Measurements from ENCODE around the gene ITPRID2.

DNA sequence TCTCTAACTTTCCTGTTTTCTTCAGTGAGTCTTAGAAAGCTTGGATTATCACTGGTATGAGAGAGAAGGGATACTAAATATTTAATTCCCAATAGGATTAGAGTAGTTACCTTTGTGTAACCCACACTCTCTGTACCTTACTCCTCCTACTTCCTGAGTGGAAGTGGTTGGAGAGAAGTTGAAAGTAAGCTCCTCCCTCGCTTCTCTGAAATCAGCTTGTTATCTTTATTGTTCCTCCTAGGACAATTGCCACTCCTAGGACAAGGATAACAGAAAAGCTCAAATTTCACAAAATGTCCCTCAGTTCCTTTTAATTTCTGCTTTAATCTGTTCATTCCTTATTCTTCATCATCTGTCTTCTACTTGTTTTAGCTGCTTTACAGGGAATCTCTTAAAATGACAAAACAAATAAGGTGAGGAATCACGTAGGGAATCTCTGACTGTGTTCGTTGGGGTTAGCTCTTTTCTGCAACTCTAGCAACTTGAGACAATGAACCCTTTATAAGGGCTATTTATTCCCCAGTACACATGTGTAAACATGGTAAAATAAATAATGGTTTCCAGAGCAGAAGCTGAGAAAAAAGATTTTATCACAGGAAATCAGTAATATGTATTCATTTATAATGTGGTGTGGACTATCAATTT, 8.6 kb downstream of the ITPRID2 start:
- TF ChIP-seq, protein P1, sequence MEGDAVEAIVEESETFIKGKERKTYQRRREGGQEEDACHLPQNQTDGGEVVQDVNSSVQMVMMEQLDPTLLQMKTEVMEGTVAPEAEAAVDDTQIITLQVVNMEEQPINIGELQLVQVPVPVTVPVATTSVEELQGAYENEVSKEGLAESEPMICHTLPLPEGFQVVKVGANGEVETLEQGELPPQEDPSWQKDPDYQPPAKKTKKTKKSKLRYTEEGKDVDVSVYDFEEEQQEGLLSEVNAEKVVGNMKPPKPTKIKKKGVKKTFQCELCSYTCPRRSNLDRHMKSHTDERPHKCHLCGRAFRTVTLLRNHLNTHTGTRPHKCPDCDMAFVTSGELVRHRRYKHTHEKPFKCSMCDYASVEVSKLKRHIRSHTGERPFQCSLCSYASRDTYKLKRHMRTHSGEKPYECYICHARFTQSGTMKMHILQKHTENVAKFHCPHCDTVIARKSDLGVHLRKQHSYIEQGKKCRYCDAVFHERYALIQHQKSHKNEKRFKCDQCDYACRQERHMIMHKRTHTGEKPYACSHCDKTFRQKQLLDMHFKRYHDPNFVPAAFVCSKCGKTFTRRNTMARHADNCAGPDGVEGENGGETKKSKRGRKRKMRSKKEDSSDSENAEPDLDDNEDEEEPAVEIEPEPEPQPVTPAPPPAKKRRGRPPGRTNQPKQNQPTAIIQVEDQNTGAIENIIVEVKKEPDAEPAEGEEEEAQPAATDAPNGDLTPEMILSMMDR (optimal IDR thresholded peaks at IDR 0.05 in 1 of 3, IDR thresholded peaks at IDR 0.05 in 1 of 3, conservative IDR thresholded peaks at IDR 0.05 in 1 of 3; ENCODE audit: extremely low read depth in 1 of 3, insufficient read depth in 2 of 3, low read length in 3 of 3) = no peak
- TF ChIP-seq EZH2 (IDR thresholded peaks at IDR 0.05; ENCODE audit: low read length) = no peak

Data from keratinocyte (primary cell).